Adrenal gland (tissue), 5 donors: ENCODE data around the gene FLYWCH2.

Experiments
- POLR2A ChIP-seq, 2 donors: fragments of 450-650 bp; IDR thresholded peaks; one replicate each; pipeline ENCODE4 v1.6.1; 2017; ENCODE audit warnings: antibody characterized with exemption in 2 of 2, mild to moderate bottlenecking in 2 of 2, moderate library complexity in 1 of 2
- TF ChIP-seq, protein P1 (sequence below), 6 experiments: fragments of 450-650 bp in 4 of 6; fragments of 200-600 bp in 2 of 6; sonication (generic) in 1 of 6; IDR thresholded peaks; 1 replicate in 5 of 6; 2 replicates in 1 of 6; pipeline versions ENCODE4 v1.5.1 to v1.8.0; 2016 to 2021; ENCODE audit warnings: antibody characterized with exemption in 6 of 6, mild to moderate bottlenecking in 2 of 6, moderate library complexity in 1 of 6
- donor health status: DM: no; HTN: no; CAD: no.

DNA sequence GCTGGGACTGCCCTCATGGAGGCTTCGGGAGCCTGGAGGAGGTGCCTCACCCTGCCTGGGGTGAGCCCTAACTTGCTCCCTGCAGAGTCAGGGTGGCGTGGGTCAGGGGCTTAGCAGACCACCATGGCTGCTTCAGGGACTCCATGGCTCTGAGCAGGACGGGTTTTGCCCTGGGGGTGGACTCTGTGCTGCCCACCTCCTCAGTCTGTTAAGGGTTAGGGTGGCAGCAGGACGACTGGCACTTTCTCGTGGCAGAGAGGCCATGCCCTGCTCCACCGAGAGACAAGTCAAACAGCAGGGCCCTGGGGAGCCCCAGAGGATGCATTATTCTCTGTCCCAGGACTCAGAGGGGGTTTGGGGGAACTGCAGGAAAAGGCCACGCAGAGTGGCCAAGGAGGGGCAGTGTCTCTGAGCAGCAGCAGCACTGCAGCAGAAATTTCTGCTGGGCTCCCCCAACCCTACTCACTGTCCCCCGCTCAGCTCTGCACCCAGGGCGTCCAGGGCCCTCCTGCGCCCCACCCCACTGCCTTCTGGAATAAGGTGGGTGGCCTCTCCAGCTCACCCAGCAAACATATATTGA is 23.2 kb upstream of the FLYWCH2 start:
- TF ChIP-seq, protein P1, sequence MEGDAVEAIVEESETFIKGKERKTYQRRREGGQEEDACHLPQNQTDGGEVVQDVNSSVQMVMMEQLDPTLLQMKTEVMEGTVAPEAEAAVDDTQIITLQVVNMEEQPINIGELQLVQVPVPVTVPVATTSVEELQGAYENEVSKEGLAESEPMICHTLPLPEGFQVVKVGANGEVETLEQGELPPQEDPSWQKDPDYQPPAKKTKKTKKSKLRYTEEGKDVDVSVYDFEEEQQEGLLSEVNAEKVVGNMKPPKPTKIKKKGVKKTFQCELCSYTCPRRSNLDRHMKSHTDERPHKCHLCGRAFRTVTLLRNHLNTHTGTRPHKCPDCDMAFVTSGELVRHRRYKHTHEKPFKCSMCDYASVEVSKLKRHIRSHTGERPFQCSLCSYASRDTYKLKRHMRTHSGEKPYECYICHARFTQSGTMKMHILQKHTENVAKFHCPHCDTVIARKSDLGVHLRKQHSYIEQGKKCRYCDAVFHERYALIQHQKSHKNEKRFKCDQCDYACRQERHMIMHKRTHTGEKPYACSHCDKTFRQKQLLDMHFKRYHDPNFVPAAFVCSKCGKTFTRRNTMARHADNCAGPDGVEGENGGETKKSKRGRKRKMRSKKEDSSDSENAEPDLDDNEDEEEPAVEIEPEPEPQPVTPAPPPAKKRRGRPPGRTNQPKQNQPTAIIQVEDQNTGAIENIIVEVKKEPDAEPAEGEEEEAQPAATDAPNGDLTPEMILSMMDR (IDR thresholded peaks at IDR 0.05) = no peak
- TF ChIP-seq POLR2A (IDR thresholded peaks at IDR 0.05) = no peak
